WTC11 (cell line): Measurements from ENCODE around the gene HBE1. TPM values are rescaled to one million over a fixed set of nuclear protein-coding genes. Genes with fewer than 3 reads are reported as not detected.
A peak's percentile ranks its signal among the peaks of the same experiment; 100 is the strongest.

Source experiments
- ATAC-seq: fragments of 200-7000 bp; cut with Tn5 transposase; 2 replicates; pipeline ENCODE4 v1.10.0; 2021; ENCODE audit warnings: mild to moderate bottlenecking, moderate library complexity
- CTCF ChIA-PET: fragments of 300-600 bp; sonication (Branson Sonifier 250); formaldehyde crosslinking; loops from one replicate; lab custom pipeline; 2021; ENCODE audit warnings: antibody characterized with exemption; lab: Charles Lee
- POLR2A ChIA-PET: fragments of 350-600 bp; sonication (Branson Sonifier 250); formaldehyde crosslinking; loops from one replicate; lab custom pipeline; 2021; ENCODE audit warnings: antibody characterized with exemption; lab: Charles Lee
- DNase-seq: peaks from one replicate; pipeline ENCODE4 v3.0.0; 2021; ENCODE audit warnings: low spot score
- H3K27ac Mint-ChIP-seq: 2 replicates; pipeline ENCODE4 v1.8.0; 2021; ENCODE audit warnings: mixed read lengths
- H3K27me3 Mint-ChIP-seq: 2 replicates; pipeline ENCODE4 v1.8.0; 2021; ENCODE audit warnings: low read depth, mild to moderate bottlenecking, moderate library complexity, mixed read lengths
- H3K36me3 Mint-ChIP-seq: 2 replicates; pipeline ENCODE4 v1.8.0; 2021; ENCODE audit warnings: mixed read lengths
- H3K4me1 Mint-ChIP-seq: 2 replicates; pipeline ENCODE4 v1.8.0; 2022; ENCODE audit warnings: mixed read lengths
- H3K4me3 Mint-ChIP-seq: 2 replicates; pipeline ENCODE4 v1.8.0; 2021; ENCODE audit warnings: mild to moderate bottlenecking, moderate library complexity, mixed read lengths
- H3K9me3 Mint-ChIP-seq: 2 replicates; pipeline ENCODE4 v1.8.0; 2021; ENCODE audit warnings: mixed read lengths
- ATF2 ChIP-seq: sonication (generic); formaldehyde crosslinking; IDR thresholded peaks from 2 replicates; pipeline ENCODE4 v1.8.1; 2022; ENCODE audit warnings: low read depth, missing genetic modification reagents, borderline replicate concordance
- E2F4 ChIP-seq: sonication (generic); formaldehyde crosslinking; IDR thresholded peaks from 2 replicates; pipeline ENCODE4 v1.8.1; 2022; ENCODE audit warnings: low read depth, mild to moderate bottlenecking, moderate library complexity, missing genetic modification reagents, borderline replicate concordance
- ESRRA ChIP-seq: sonication (generic); formaldehyde crosslinking; IDR thresholded peaks from 2 replicates; pipeline ENCODE4 v1.8.1; 2022; ENCODE audit warnings: mild to moderate bottlenecking, missing genetic modification reagents, borderline replicate concordance
- FOXK1 ChIP-seq: sonication (generic); formaldehyde crosslinking; IDR thresholded peaks from 2 replicates; pipeline ENCODE4 v1.8.0; 2022; ENCODE audit warnings: mild to moderate bottlenecking, moderate library complexity, missing genetic modification reagents
- GRHL2 ChIP-seq: fragments of 250-450 bp; sonication (Bioruptor Pico); IDR thresholded peaks from 2 replicates; pipeline ENCODE4 v1.8.0; 2022; ENCODE audit warnings: mild to moderate bottlenecking, moderate library complexity; ENCODE audit not compliant: insufficient replicate concordance, severe bottlenecking
- HMGXB4 ChIP-seq: sonication (generic); formaldehyde crosslinking; IDR thresholded peaks from 2 replicates; pipeline ENCODE4 v1.8.1; 2023; ENCODE audit warnings: mild to moderate bottlenecking, moderate library complexity, missing genetic modification reagents
- KAT7 ChIP-seq: sonication (generic); formaldehyde crosslinking; IDR thresholded peaks from 2 replicates; pipeline ENCODE4 v1.8.1; 2023; ENCODE audit warnings: missing genetic modification reagents, mild to moderate bottlenecking, borderline replicate concordance
- NFE2L1 ChIP-seq: sonication (generic); formaldehyde crosslinking; IDR thresholded peaks from 2 replicates; pipeline ENCODE4 v1.8.1; 2023; ENCODE audit warnings: missing genetic modification reagents
- NFYB ChIP-seq: sonication (generic); formaldehyde crosslinking; conservative IDR thresholded peaks from 2 replicates; pipeline ENCODE4 v1.8.0; 2022; ENCODE audit warnings: low read depth, missing genetic modification reagents
- RELA ChIP-seq: sonication (generic); formaldehyde crosslinking; IDR thresholded peaks from 2 replicates; pipeline ENCODE4 v1.8.1; 2022; ENCODE audit warnings: missing genetic modification reagents, mild to moderate bottlenecking, borderline replicate concordance
- SMAD3 ChIP-seq: sonication (generic); formaldehyde crosslinking; IDR thresholded peaks from 2 replicates; pipeline ENCODE4 v1.8.0; 2022; ENCODE audit warnings: missing genetic modification reagents, mild to moderate bottlenecking, borderline replicate concordance
- TEAD1 ChIP-seq: sonication (generic); formaldehyde crosslinking; IDR thresholded peaks from 2 replicates; pipeline ENCODE4 v1.8.0; 2022; ENCODE audit warnings: mild to moderate bottlenecking, missing genetic modification reagents
- USF1 ChIP-seq: sonication (generic); formaldehyde crosslinking; IDR thresholded peaks from 2 replicates; pipeline ENCODE4 v1.8.0; 2022; ENCODE audit warnings: mild to moderate bottlenecking, missing genetic modification reagents
- ZBTB21 ChIP-seq: sonication (generic); formaldehyde crosslinking; IDR thresholded peaks from 2 replicates; pipeline ENCODE4 v1.8.1; 2023; ENCODE audit warnings: mild to moderate bottlenecking, missing genetic modification reagents, borderline replicate concordance
- ZNF317 ChIP-seq: sonication (generic); formaldehyde crosslinking; IDR thresholded peaks from 2 replicates; pipeline ENCODE4 v1.8.1; 2023; ENCODE audit warnings: low read depth, mild to moderate bottlenecking, moderate library complexity, missing genetic modification reagents, borderline replicate concordance
- ZSCAN18 ChIP-seq: fragments of 250-450 bp; sonication (Bioruptor Pico); IDR thresholded peaks from 2 replicates; pipeline ENCODE4 v2.1.2; 2022; ENCODE audit warnings: mild to moderate bottlenecking, moderate library complexity
- total RNA-seq: library from RNA; stranded (reverse); gene quantifications from 3 replicates; pipeline ENCODE4 v1.2.3, GENCODE V29; 2021
- TF ChIP-seq, protein P1 (sequence below): sonication (generic); formaldehyde crosslinking; IDR thresholded peaks from 2 replicates; pipeline ENCODE4 v1.8.0; 2023; ENCODE audit warnings: mild to moderate bottlenecking, missing genetic modification reagents
- TF ChIP-seq, protein P2 (sequence below): sonication (generic); formaldehyde crosslinking; IDR thresholded peaks from 2 replicates; pipeline ENCODE4 v1.8.0; 2022; ENCODE audit warnings: mild to moderate bottlenecking, missing genetic modification reagents
- TF ChIP-seq, protein P3 (sequence below): sonication (generic); formaldehyde crosslinking; IDR thresholded peaks from 2 replicates; pipeline ENCODE4 v1.8.1; 2022; ENCODE audit warnings: mild to moderate bottlenecking, missing genetic modification reagents, moderate library complexity, borderline replicate concordance

The HBE1 gene
- total RNA-seq, 1 experiment from 2014 or later, result 3.1 TPM

GRCh38 chr11:5265832-5266231 is 3.9 kb downstream of the HBE1 start:
- H3K9me3 Mint-ChIP-seq, result 0 out of 2 replicates have a peak, but pooled peaks cover 6% of the 10 kb centered on the region
- no peaks in the 10 kb centered on the region for H3K36me3 Mint-ChIP-seq
- CTCF ChIA-PET, result no interaction called here
- no peak for ATAC-seq
- no peak overlapping the region for H3K27ac Mint-ChIP-seq
- H3K27me3 Mint-ChIP-seq, result peaks cover 2% of the 10 kb centered on the region; the same call in 1 of the 2 replicates
- H3K4me3 Mint-ChIP-seq, result no peak overlapping the region
- no peak for DNase-seq
- TF ChIP-seq NFYB (CRISPR knock-in tag), result no peak
- no peak for TF ChIP-seq SMAD3
- TF ChIP-seq, protein P1, sequence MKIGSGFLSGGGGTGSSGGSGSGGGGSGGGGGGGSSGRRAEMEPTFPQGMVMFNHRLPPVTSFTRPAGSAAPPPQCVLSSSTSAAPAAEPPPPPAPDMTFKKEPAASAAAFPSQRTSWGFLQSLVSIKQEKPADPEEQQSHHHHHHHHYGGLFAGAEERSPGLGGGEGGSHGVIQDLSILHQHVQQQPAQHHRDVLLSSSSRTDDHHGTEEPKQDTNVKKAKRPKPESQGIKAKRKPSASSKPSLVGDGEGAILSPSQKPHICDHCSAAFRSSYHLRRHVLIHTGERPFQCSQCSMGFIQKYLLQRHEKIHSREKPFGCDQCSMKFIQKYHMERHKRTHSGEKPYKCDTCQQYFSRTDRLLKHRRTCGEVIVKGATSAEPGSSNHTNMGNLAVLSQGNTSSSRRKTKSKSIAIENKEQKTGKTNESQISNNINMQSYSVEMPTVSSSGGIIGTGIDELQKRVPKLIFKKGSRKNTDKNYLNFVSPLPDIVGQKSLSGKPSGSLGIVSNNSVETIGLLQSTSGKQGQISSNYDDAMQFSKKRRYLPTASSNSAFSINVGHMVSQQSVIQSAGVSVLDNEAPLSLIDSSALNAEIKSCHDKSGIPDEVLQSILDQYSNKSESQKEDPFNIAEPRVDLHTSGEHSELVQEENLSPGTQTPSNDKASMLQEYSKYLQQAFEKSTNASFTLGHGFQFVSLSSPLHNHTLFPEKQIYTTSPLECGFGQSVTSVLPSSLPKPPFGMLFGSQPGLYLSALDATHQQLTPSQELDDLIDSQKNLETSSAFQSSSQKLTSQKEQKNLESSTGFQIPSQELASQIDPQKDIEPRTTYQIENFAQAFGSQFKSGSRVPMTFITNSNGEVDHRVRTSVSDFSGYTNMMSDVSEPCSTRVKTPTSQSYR (CRISPR knock-in tag), result no peak
- no peak for TF ChIP-seq ESRRA
- no peak for TF ChIP-seq ZBTB21 (CRISPR knock-in tag)
- TF ChIP-seq ZNF317 (CRISPR knock-in tag), result no peak
- no peak for TF ChIP-seq ZSCAN18 (CRISPR knock-in tag)
- TF ChIP-seq, protein P2, sequence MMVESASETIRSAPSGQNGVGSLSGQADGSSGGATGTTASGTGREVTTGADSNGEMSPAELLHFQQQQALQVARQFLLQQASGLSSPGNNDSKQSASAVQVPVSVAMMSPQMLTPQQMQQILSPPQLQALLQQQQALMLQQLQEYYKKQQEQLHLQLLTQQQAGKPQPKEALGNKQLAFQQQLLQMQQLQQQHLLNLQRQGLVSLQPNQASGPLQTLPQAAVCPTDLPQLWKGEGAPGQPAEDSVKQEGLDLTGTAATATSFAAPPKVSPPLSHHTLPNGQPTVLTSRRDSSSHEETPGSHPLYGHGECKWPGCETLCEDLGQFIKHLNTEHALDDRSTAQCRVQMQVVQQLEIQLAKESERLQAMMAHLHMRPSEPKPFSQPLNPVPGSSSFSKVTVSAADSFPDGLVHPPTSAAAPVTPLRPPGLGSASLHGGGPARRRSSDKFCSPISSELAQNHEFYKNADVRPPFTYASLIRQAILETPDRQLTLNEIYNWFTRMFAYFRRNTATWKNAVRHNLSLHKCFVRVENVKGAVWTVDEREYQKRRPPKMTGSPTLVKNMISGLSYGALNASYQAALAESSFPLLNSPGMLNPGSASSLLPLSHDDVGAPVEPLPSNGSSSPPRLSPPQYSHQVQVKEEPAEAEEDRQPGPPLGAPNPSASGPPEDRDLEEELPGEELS (CRISPR knock-in tag), result no peak
- TF ChIP-seq RELA (CRISPR knock-in tag), result no peak
- POLR2A ChIA-PET, result no interaction called here
- no peaks in the 10 kb centered on the region; the same call in 1 of the 2 replicates for H3K4me1 Mint-ChIP-seq

- ATAC-seq, result peak; percentile 75
- ChIA-PET CTCF (no interaction called here), POLR2A (no interaction called here)
- H3K4me1 Mint-ChIP-seq, result peaks cover 35% of the 10 kb centered on the region
- H3K4me3 Mint-ChIP-seq, result no peak overlapping the region
- peaks cover 13% of the 10 kb centered on the region for H3K36me3 Mint-ChIP-seq
- H3K27ac Mint-ChIP-seq, result no peak overlapping the region
- peak; percentile 54 for DNase-seq
- peaks cover 47% of the 10 kb centered on the region for H3K27me3 Mint-ChIP-seq
- peaks cover 26% of the 10 kb centered on the region for H3K9me3 Mint-ChIP-seq
- no peak for TF ChIP-seq ATF2 (CRISPR knock-in tag)
- no peak for TF ChIP-seq GRHL2
- TF ChIP-seq NFE2L1 (CRISPR knock-in tag), result 0 out of 2 replicates have a peak, but pooled peaks have one; percentile 43
- TF ChIP-seq TEAD1 (CRISPR knock-in tag), result no peak
- no peak for TF ChIP-seq E2F4 (CRISPR knock-in tag)
- TF ChIP-seq, protein P3, sequence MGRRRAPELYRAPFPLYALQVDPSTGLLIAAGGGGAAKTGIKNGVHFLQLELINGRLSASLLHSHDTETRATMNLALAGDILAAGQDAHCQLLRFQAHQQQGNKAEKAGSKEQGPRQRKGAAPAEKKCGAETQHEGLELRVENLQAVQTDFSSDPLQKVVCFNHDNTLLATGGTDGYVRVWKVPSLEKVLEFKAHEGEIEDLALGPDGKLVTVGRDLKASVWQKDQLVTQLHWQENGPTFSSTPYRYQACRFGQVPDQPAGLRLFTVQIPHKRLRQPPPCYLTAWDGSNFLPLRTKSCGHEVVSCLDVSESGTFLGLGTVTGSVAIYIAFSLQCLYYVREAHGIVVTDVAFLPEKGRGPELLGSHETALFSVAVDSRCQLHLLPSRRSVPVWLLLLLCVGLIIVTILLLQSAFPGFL (CRISPR knock-in tag), result no peak
- no peak for TF ChIP-seq KAT7 (CRISPR knock-in tag)
- no peak for TF ChIP-seq FOXK1
- no peak for TF ChIP-seq HMGXB4
- peak; percentile 77 for TF ChIP-seq USF1 (CRISPR knock-in tag)
- TF ChIP-seq RELA (CRISPR knock-in tag), result no peak
Observed at GRCh38 chr11:5258543-5259262, 11.0 kb downstream of the HBE1 start.
